GM18508 (cell line): ENCODE measurements around the gene CHST9.
"Not testable (repeated sequence)": the region's sequence is repeated elsewhere in the genome, so short reads cannot be mapped to it uniquely, and the experiment has no call there.

ENCODE experiments used
- ATAC-seq: cut with Tn5 transposase; IDR thresholded peaks from one replicate; pipeline ENCODE4 v1.9.1; 2021; ENCODE audit warnings: moderate number of reproducible peaks; ENCODE audit not compliant: insufficient read depth, unreplicated experiment

The CHST9 gene

GRCh38 chr18:27185025-27185763, at the start of gene CHST9:
Gene CHST9 (minus strand): TSS chr18:27185308. CDS start chr18:27142809, 42,499 bp downstream.
- ATAC-seq, result no peak

GRCh38 chr18:27232355-27232754, 47.2 kb upstream of the CHST9 start:
- not testable (repeated sequence) for ATAC-seq

GRCh38 chr18:27231671-27232070, 46.6 kb upstream of the CHST9 start:
- not testable (repeated sequence) for ATAC-seq

- ATAC-seq, result not testable (repeated sequence)
Measured at GRCh38 chr18:27231221-27231620, 46.1 kb upstream of the CHST9 start.

GRCh38 chr18:27227721-27228120, 42.6 kb upstream of the CHST9 start:
- no peak for ATAC-seq

- no peak for ATAC-seq
Measured at GRCh38 chr18:27226556-27227075, 41.5 kb upstream of the CHST9 start.

- no peak for ATAC-seq
Measured at GRCh38 chr18:27225947-27226481, 40.9 kb upstream of the CHST9 start.

- ATAC-seq, result no peak
Measured at GRCh38 chr18:27223526-27224291, 38.6 kb upstream of the CHST9 start.

GRCh38 chr18:27214831-27215230, 29.7 kb upstream of the CHST9 start:
- no peak for ATAC-seq

GRCh38 chr18:27213123-27213717, 28.1 kb upstream of the CHST9 start:
- no peak for ATAC-seq

GRCh38 chr18:27211569-27211968, 26.5 kb upstream of the CHST9 start:
- ATAC-seq, result no peak

GRCh38 chr18:27206411-27206810, 21.3 kb upstream of the CHST9 start:
- ATAC-seq, result no peak

- ATAC-seq, result no peak
Measured at GRCh38 chr18:27202741-27203140, 17.6 kb upstream of the CHST9 start.

GRCh38 chr18:27198036-27198435, 12.9 kb upstream of the CHST9 start:
- ATAC-seq, result no peak

GRCh38 chr18:27188309-27188708, 3.2 kb upstream of the CHST9 start:
- no peak for ATAC-seq

GRCh38 chr18:27185897-27186296, 789 bp upstream of the CHST9 start:
- ATAC-seq, result no peak

GRCh38 chr18:27184115-27185024, 738 bp downstream of the CHST9 start:
- no peak for ATAC-seq

- ATAC-seq, result no peak
Measured at GRCh38 chr18:27181726-27182125, 3.4 kb downstream of the CHST9 start.

- ATAC-seq, result no peak
Measured at GRCh38 chr18:27178424-27178823, 6.7 kb downstream of the CHST9 start.

GRCh38 chr18:27175914-27176313, 9.2 kb downstream of the CHST9 start:
- ATAC-seq, result no peak
